ENCODE results near the gene PHF14.

Gene PHF14

GRCh38 chr7:11109659-11110058, 136.0 kb downstream of the PHF14 start:
- no peak for DNase-seq

DNA sequence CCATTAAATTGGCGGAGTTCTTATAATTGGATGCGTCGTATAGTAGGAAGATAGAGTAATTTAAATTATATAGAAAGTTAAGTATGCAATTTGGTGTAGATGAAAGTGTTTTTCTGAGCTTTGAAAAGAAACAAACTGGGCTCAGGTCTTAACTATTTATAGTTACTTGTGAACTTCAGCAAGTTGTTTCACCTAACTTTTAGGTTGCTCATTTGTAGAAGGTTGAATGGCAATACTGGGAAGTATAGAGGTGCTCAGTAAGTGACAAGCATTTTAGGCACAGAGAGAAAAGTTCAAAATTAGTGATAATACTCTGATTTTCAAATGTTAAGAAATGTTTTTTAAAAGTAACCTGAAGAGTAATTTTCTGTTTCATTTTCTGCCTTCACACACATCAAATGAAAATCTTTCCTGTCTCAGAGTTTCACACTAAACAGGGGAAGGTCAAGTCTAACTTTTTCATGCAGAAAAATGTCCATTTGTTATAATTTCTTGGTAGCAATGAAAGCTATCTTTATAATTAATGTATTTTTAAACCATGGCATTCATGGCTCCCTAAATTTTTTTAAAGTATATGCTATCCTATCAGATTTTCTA, 146.5 kb downstream of the PHF14 start:
- DNase-seq, result no peak

DNA sequence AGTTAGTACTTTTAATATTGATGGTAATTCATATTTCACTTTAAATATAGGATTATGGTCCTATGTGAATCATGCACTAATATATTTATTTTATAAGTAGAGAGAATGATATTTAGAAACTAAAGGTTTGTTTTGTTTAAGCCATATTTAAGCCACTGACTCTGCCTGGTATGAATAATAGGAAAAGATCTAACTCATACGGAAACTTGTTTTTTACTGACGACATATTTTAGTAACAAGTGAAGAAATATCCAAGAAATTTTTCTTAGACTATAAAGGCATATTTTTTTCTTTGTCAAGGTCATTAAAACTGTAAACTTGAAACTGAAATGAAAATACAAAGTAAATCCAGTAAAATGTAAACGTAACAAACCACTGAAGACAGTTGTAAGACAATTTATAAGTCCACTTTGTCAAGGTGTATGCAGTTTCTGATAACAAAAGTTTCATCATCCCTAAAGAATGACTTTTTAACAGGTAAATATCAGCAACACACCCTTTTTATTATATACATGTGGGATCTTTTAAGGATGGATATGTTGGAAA, 147.1 kb downstream of the PHF14 start:
- DNase-seq, result no peak

DNA sequence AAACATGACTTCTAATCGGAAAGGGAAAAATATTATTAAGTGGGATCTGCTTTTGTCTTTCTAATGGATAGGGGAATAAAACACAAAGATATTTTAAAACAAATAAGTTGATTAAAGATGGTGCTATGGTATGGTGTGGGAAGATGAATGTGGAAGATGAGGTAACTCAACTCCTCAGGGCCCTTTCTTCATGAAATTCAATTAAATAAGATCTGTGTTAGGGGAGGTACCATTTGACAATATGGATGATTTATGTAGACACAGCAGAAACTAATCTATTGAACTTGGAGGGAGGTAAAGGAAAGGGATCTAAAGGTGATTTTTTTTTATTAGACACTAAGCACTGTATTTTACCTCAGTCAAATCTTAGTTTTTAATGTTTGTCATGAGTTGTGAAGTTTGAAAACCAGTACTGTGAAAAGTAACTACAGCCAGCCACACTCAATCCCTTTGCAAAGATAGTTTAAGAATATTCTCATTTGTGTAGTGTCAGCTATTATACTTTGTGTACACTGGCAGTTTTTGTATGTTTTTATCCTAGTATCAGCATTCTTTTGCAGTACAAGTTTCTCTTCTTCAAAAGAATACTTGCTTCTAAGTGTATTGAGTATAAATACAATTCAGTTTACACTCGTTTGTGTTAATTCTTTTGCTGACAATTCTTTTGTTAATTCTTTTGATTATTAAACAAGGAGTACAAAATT, 151.3 kb downstream of the PHF14 start:
- DNase-seq, result no peak

- no peak for DNase-seq
Observed at GRCh38 chr7:11127114-11127785, 153.6 kb downstream of the PHF14 start.

DNA sequence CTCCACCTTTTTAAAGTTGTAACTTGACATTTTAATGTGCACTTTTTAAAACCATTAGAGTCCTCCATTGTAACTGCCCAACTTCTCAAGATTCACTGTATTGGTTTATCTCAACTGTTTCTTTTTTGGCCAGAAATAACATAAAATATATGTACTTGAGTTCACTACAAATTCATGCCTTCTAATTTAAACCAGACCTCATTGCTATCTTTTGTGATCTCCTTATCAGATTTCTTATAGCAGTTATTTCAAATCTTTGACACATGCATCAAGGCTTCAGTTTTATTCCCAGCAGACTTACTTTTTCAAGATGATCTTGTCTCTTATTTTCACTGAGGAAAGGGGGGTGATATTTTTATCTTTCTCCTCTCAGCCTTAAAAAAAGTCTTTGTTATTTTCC, 154.3 kb downstream of the PHF14 start:
- no peak for DNase-seq

DNA sequence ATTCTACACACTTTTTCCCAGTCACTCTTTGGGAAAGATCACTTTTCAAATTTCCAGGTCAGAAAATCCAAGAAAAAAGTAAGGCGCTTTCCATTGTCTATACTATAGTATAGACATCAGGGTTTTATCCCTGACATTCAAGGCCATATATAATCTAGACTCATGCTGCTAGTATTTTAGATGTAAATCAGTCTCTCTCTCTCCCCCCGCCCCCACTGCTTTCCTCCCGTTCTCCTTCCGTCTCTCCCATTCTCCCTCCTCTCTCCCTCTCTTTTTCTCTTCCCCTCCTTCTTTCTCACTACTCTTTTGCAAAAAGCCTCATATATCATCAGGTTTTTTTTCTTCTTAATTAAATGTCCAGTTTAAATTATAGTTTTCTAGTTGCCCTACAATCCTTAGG, 154.8 kb downstream of the PHF14 start:
- DNase-seq, result no peak

DNA sequence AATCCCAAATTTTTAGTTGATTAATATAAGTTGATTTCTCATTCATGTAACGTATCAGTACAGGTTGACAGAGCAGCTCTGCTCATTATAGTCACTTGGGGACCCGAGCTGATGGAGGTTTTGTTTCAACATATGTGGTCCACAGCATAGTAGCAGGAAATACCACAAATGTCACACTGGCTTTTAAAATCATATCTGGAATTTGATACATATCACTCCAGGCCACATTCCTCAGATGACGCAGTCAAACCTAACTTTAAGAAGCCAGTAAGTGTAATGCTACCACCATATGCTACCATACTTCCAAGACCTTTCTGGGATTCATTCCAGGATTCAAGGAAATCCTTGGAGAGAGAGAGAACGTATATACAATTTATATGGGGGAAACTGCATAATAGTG, 156.3 kb downstream of the PHF14 start:
- no peak for DNase-seq

DNA sequence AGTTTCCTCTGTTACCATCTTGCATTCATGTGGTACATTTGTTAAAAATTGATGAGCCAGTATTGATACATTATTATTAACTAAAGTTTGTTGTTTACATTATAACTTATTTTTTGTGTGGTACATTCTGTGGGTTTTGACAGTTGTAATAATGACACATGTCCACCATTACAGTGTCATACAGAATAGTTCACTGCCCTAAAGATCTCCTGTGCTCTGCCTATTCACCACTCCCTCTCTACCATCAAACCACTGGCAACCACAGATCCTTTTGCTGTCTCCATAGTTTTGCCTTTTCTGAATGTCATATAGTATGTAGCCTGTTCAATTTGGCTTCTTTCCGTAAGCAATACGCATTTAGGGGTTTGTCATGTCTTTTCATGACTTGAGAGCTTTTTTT, 156.9 kb downstream of the PHF14 start:
- no peak for DNase-seq

- no peak for DNase-seq
Observed at GRCh38 chr7:11133436-11133959, 159.8 kb downstream of the PHF14 start.

DNA sequence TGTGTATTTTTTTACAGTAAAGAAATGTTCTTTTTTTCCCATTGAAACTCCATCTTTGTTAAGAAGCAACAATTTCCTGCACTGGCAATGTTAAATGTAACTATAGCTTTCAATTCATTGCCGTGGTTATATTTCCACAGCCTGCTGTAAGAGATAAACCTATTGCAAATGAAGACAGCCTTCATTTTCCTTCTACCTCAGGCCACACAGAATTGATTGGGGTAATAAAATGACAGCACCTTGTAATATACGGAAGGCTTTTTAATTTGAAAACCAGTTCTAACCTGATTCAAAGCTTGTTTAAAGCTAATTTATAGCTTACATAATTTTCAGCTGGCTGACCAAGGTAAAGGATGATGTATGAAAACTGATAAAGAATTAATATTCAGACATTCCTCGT, 161.9 kb downstream of the PHF14 start:
- DNase-seq, result no peak

GRCh38 chr7:11141541-11141940, 167.9 kb downstream of the PHF14 start:
- no peak for DNase-seq

DNA sequence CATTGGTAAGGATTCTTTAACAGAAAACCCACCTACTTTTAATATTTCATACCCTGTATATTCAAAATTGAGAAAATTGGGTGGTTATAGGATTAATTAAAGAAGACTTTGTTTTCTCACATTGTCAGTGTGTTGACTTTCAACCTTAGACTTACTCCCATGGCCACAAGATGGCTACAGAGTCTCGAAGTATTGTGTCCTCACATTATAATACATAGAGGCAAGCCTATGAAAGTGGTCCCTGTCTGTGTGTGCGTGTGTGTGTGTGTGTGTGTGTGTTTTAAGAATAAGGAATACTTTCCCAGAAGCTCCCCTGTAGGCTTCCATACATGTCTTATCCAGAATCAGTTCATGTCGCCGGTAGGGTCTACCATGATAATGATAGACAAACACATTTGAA, 180.0 kb downstream of the PHF14 start:
- no peak for DNase-seq

GRCh38 chr7:11155883-11156282, 182.2 kb downstream of the PHF14 start:
- no peak for DNase-seq

DNA sequence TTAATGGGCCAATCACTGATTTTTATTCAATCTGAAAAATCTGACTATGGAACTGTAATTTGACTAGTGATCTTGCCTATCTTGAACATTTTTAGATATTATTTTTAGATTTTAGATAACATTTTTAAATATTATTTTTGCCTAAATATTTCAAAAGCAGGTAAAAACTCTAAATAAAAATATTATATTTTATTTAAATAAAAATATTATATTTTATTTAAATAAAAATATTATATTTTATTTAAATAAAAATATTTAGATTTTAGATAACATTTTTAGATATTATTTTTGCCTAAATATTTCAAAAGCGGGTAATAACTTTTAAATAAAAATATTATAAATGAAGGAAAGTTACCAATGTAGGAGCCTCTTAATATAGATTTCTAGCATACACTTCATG, 187.8 kb downstream of the PHF14 start:
- DNase-seq, result no peak

DNA sequence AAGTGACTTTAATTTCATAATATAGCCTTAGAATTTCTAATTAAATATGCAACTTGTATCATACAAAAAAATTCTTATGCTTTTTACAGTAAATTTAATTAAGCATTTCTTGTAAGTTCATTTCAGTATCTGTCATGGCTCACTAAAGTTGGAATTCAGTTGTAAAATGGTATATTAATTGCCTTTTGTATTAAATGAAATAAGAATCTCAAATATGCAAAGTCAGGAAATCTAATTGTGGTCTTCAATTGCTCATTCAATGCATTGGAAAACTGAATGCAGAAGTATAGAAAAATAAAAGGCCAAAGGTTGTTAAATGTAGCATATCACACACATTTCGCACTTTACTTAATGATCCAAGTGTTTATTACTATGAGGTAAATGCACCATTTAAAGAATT, 189.5 kb downstream of the PHF14 start:
- DNase-seq, result no peak

DNA sequence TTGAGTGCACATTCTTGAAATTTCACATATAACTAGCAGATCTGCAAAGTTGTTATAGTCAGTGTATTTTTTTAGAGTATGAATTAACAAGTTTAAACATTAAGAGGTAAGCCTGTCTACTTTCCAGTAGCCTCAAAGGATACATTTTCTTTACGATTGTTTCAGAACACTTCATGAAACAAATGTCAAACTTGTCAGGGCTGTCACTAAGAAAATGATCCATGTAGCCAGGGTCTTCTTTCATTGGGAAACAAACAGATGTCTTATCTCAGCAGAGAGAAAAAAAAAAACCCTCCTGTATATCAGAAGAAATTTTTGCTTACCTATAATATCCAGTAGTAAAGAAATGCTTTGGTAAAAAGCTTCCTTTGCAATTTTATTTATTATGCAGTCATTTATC, 192.4 kb downstream of the PHF14 start:
- DNase-seq, result no peak

DNA sequence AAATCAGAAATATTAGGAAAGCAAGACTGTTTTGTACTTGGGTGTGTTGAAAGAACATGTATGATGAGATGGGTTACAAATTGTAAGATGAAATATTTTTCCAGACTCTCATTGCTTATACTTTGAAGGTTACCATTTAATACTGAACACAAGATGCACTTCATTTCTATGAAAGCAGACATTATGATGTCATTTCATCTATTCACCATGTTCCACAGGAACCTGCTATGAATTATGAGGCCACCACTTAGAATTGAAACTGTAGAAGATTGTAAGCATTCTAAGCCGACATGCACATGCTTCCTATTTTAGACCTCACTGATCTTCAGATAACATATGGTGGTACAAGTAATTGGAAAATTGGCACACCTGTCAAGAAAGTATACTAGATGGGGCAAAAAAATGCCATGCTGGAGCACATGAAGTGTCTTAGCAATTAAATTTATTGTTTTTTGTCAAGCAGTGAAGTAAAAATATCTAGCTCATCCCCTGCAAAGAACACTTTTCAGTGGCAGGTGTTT, 195.0 kb downstream of the PHF14 start:
- no peak for DNase-seq

DNA sequence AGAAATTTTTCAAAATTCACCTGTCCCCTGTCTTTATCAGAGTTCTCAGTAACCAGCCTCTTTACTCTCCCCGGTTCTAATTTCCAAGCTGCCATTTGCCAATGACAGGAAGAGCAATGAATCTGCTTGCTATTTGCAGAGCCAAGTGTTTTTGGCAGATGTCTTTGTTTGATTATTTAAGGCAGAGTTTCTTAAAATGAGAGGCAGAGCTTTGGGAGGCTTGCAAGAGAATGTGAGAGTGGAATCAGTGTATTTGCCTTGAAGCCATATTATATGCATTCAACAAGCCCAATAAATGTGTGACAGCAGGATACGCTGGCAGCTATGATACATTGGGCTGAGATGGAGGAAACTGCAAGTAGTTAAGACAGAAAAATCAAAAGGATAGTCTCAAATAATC, 196.5 kb downstream of the PHF14 start:
- no peak for DNase-seq

DNA sequence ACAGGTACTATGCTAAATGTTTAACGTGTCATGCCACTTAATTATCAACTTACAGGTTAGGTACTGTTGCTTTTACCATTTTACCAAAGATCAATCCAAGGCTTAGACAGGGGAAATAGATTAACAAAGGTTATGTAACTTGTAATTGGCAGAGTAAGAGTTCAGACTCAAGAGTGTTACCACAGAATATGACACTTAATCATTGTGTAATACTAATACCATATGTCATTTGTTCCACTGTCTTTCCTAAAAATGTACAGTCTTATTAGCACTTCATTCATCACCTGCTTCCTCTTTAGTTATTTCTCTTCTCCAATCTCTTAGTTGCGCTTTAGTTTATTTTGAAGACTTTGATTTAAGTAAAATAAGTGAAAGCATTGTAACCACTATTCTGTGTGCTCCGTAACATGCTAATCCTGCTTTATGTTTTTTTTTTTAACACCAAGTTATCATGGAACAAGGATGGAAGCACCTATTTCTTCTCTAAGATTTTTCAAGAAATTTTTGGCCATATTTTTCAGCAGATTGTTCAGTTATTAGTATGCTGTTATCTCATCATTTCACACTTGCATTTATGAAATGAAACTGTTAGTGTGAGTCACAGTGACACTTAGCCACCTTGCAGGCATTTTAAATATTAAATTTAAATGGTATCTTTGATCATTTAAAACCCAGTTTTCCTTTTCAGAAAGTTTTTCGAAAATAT, 197.3 kb downstream of the PHF14 start:
- no peak for DNase-seq

- no peak for DNase-seq
Observed at GRCh38 chr7:11171569-11172192, 198.0 kb downstream of the PHF14 start.

DNA sequence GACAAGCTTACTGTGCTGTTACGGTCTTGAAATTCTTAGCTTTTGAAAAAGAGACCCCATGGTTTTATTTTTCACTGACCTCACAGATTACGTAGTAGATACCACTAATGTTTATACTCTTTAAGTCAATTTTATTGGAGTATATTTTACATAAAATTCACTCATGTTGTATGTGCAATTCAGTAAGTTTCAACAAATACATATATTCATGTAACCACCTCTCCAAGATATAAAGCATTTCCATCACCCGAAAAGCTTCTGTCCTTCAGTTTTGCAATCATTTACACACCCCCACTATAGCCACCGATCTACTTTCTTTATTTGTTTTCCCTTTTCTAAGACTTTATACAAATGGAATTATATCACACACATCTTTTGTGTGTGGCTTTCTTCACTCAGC, 199.2 kb downstream of the PHF14 start:
- DNase-seq, result no peak

- no peak for DNase-seq
Observed at GRCh38 chr7:11175371-11175770, 201.7 kb downstream of the PHF14 start.

Data from activated CD4-positive, alpha-beta T cell treated with anti-CD3 and anti-CD28 coated beads, Interleukin-2, amount 50 U/mL, for 48 hours (primary cell).